HepG2 (cell line): ENCODE data around the gene ACER2. TPM values are rescaled to one million over a fixed set of nuclear protein-coding genes. Genes with fewer than 3 reads are reported as not detected.

Experiments used
- ATAC-seq: fragments of 200-7000 bp; cut with Tn5 transposase; 3 replicates; pipeline ENCODE4 v1.9.1; 2020; ENCODE audit warnings: mild to moderate bottlenecking, moderate library complexity
- BruUV-seq: library from RNA; stranded (reverse); fragments of 400-500 nt; replicated peaks from 2 replicates; lab custom pipeline; 2021; lab: Mats Ljungman, UMichigan
- CTCF ChIA-PET: fragments of 300-600 bp; formaldehyde crosslinking; extraction: SDS; loops from one replicate; lab custom pipeline; 2021; ENCODE audit warnings: low total read pairs, inconsistent platforms, low intra/inter-chr PET ratio; lab: Yijun Ruan, JAX
- POLR2A ChIA-PET: fragments of 350-600 bp; sonication (Branson Sonifier 250); formaldehyde crosslinking; loops from one replicate; lab custom pipeline; 2020; ENCODE audit warnings: antibody characterized with exemption, inconsistent platforms; lab: Yijun Ruan, JAX
- DNase-seq: peaks from one replicate; pipeline ENCODE4 v3.0.0-alpha.2; 2015; ENCODE audit warnings: low spot score
- FAIRE-seq: peaks from 3 replicates; lab custom pipeline; 2011; peaks lifted over from hg19 to GRCh38; lab: Jason Lieb, UNC
- H2AFZ ChIP-seq: one replicate; pipeline ENCODE4 v1.6.1; 2011; ENCODE audit warnings: low read length, inconsistent platforms
- H3K27ac ChIP-seq: fragments of 300-600 bp; 3 replicates; pipeline ENCODE4 v1.8.0; 2011; ENCODE audit warnings: mixed run types, mild to moderate bottlenecking, mixed read lengths, low read length, inconsistent platforms; ENCODE audit not compliant: insufficient read depth; ENCODE audit errors: extremely low read length
- H3K27me3 ChIP-seq, 2 experiments: fragments of 200-600 bp in 1 of 2; 2 replicates in 1 of 2; 3 replicates in 1 of 2; pipeline versions ENCODE4 v1.6.0 to v1.8.0; 2011; ENCODE audit warnings: low read length in 2 of 2, mild to moderate bottlenecking in 2 of 2, moderate library complexity in 2 of 2, inconsistent platforms in 1 of 2; ENCODE audit not compliant: insufficient read depth in 2 of 2, control insufficient read depth in 1 of 2
- H3K36me3 ChIP-seq, 2 experiments: fragments of 200-600 bp in 1 of 2; replicated peaks in 1 of 2; 2 replicates in 1 of 2; 3 replicates in 1 of 2; pipeline versions ENCODE4 v1.5.1 to v1.8.0; 2011; ENCODE audit warnings: low read length in 2 of 2, inconsistent platforms in 1 of 2; ENCODE audit not compliant: insufficient read depth in 2 of 2, control insufficient read depth in 1 of 2
- H3K4me1 ChIP-seq: 2 replicates; pipeline ENCODE4 v1.5.1; 2012; ENCODE audit warnings: low read length, inconsistent platforms; ENCODE audit not compliant: insufficient read depth
- H3K4me2 ChIP-seq: 2 replicates; pipeline ENCODE4 v1.6.0; 2011; ENCODE audit warnings: low read depth, low read length, inconsistent platforms
- H3K4me3 ChIP-seq, 3 experiments: fragments of 200-600 bp in 1 of 3; sonication (generic), shearing (Covaris generic) in 1 of 3; replicated peaks in 1 of 3; 2 replicates each; pipeline ENCODE4 v1.5.1; 2011 to 2016; ENCODE audit warnings: low read length in 3 of 3, inconsistent platforms in 2 of 3, low read depth in 2 of 3, mild to moderate bottlenecking in 2 of 3, control low read depth in 1 of 3, mixed read lengths in 1 of 3; ENCODE audit not compliant: insufficient read depth in 1 of 3
- H3K79me2 ChIP-seq: one replicate; pipeline ENCODE4 v1.6.1; 2011; ENCODE audit warnings: low read length, inconsistent platforms; ENCODE audit not compliant: insufficient read depth
- H3K9ac ChIP-seq: 2 replicates; pipeline ENCODE4 v1.6.0; 2011; ENCODE audit warnings: mild to moderate bottlenecking, low read depth, low read length, inconsistent platforms; ENCODE audit not compliant: insufficient read depth
- H3K9me3 ChIP-seq: 2 replicates; pipeline ENCODE4 v1.5.1; 2012; ENCODE audit warnings: mild to moderate bottlenecking, low read length
- H4K20me1 ChIP-seq: 2 replicates; pipeline ENCODE4 v1.6.0; 2011; ENCODE audit warnings: inconsistent platforms, mild to moderate bottlenecking, low read length, moderate library complexity; ENCODE audit not compliant: insufficient read depth
- AHDC1 ChIP-seq: sonication (generic); formaldehyde crosslinking; IDR thresholded peaks from 2 replicates; pipeline ENCODE4 v1.5.1; 2020; ENCODE audit warnings: mild to moderate bottlenecking, missing genetic modification reagents, borderline replicate concordance
- ATF4 ChIP-seq, 2 experiments: fragments of 450-650 bp in 1 of 2; sonication (generic) in 1 of 2; formaldehyde crosslinking; IDR thresholded peaks; 2 replicates each; pipeline versions ENCODE4 v1.5.0 to v1.8.0; 2020 to 2022; ENCODE audit warnings: mild to moderate bottlenecking in 1 of 2, missing genetic modification reagents in 1 of 2
- E2F1 ChIP-seq: sonication (generic); formaldehyde crosslinking; IDR thresholded peaks from 2 replicates; pipeline ENCODE4 v1.5.0; 2020; ENCODE audit warnings: missing genetic modification reagents
- FOSL1 ChIP-seq: sonication (generic); formaldehyde crosslinking; IDR thresholded peaks from 2 replicates; pipeline ENCODE4 v1.9.0; 2021; ENCODE audit warnings: missing genetic modification reagents, borderline replicate concordance
- HOXA3 ChIP-seq: sonication (generic); formaldehyde crosslinking; IDR thresholded peaks from 2 replicates; pipeline ENCODE4 v1.5.0; 2020; ENCODE audit warnings: missing genetic modification reagents
- MEF2D ChIP-seq: sonication (generic); formaldehyde crosslinking; IDR thresholded peaks from 2 replicates; pipeline ENCODE4 v1.5.1; 2020; ENCODE audit warnings: mild to moderate bottlenecking, missing genetic modification reagents
- NCOA5 ChIP-seq: sonication (generic); formaldehyde crosslinking; IDR thresholded peaks from 2 replicates; pipeline ENCODE4 v1.4.0; 2020; ENCODE audit warnings: missing genetic modification reagents
- RARA ChIP-seq: IDR thresholded peaks from 2 replicates; pipeline ENCODE4 v1.6.1; 2016; ENCODE audit warnings: missing genetic modification reagents, missing compliant biosample characterization
- RXRA ChIP-seq: sonication (generic); formaldehyde crosslinking; IDR thresholded peaks from 2 replicates; pipeline ENCODE4 v1.5.1; 2020; ENCODE audit warnings: missing genetic modification reagents
- TEAD3 ChIP-seq: optimal IDR thresholded peaks from 2 replicates; pipeline ENCODE3; 2016; ENCODE audit warnings: borderline replicate concordance
- ZC3H4 ChIP-seq: sonication (generic); formaldehyde crosslinking; IDR thresholded peaks from 2 replicates; pipeline ENCODE4 v1.4.0; 2020; ENCODE audit warnings: missing genetic modification reagents, borderline replicate concordance
- ZEB1 ChIP-seq: IDR thresholded peaks from 2 replicates; pipeline ENCODE4 v1.6.1; 2012; ENCODE audit warnings: mild to moderate bottlenecking, low read depth, inconsistent platforms; ENCODE audit not compliant: insufficient replicate concordance
- ZNF10 ChIP-seq: sonication (generic); formaldehyde crosslinking; IDR thresholded peaks from 2 replicates; pipeline ENCODE4 v1.4.0; 2020; ENCODE audit warnings: mild to moderate bottlenecking, low read depth, missing genetic modification reagents, borderline replicate concordance
- ZNF138 ChIP-seq: sonication (generic); formaldehyde crosslinking; IDR thresholded peaks from 2 replicates; pipeline ENCODE4 v1.5.0; 2020; ENCODE audit warnings: mild to moderate bottlenecking, low read depth, missing genetic modification reagents
- ZNF276 ChIP-seq: sonication (generic); formaldehyde crosslinking; IDR thresholded peaks from 2 replicates; pipeline ENCODE4 v1.4.0; 2020; ENCODE audit warnings: mild to moderate bottlenecking, low read depth, missing genetic modification reagents
- ZNF563 ChIP-seq: sonication (generic); formaldehyde crosslinking; IDR thresholded peaks from 2 replicates; pipeline ENCODE4 v1.8.0; 2022; ENCODE audit warnings: mild to moderate bottlenecking, moderate library complexity, missing genetic modification reagents
- WGBS: methylation state at CpG from one replicate; pipeline ENCODE4 v1.1.6; 2017; ENCODE audit warnings: low lambda C conversion rate; 5-methylcytosine and 5-hydroxymethylcytosine counted together
- in situ Hi-C: cut with HindIII; loops from 2 replicates; pipeline ENCODE4 v1.10.0; 2017; ENCODE audit warnings: low pct_unique_long_range_greater_than_20kb; ENCODE audit not compliant: extremely low pct_ligation_motif_present
- intact Hi-C: fragments of 100-400 bp; cut with micrococcal nuclease; formaldehyde crosslinking; loops from one replicate; pipeline ENCODE4 v1.10.0; 2022; ENCODE audit not compliant: unreplicated experiment
- polyA plus RNA-seq, 8 experiments: library from polyadenylated mRNA; depleted of rRNA in 3 of 8; stranded (reverse) in 7 of 8; unstranded in 1 of 8; fragments of >200 nt; fragmentation: Illumina TruSeq in 4 of 8; extraction: Trizol in 4 of 8; gene quantifications; 2 replicates each; pipeline versions ENCODE4 v1.2.1 to v1.2.3, GENCODE V29; 2011 to 2016; ENCODE audit warnings: low read depth in 4 of 8, missing spikeins in 1 of 8, mixed read lengths in 1 of 8; ENCODE audit not compliant: insufficient read depth in 1 of 8
- total RNA-seq, 5 experiments: library from RNA; depleted of rRNA; stranded (reverse); fragments of >200 nt; fragmentation: Illumina TruSeq; extraction: Trizol; gene quantifications; 2 replicates each; pipeline ENCODE4 v1.2.3, GENCODE V29; 2016; ENCODE audit warnings: low read depth in 1 of 5

Gene ACER2
- total and polyA plus RNA-seq, 2 of the 13 experiments (the other 11 are each of a cell fraction or from before 2014, with no cell fraction given) = 1.9 to 3.4 TPM

- H3K4me3 ChIP-seq = no peak overlapping the region
- intact Hi-C loops (no loop called here), in situ Hi-C loops (no loop called here)
- H3K4me1 ChIP-seq = peaks cover 15% of the 10 kb centered on the region
- no peaks in the 10 kb centered on the region for H3K27me3 ChIP-seq
- H2AFZ ChIP-seq = no peak overlapping the region
- no peak overlapping the region for H3K27ac ChIP-seq
- H3K9me3 ChIP-seq = no peaks in the 10 kb centered on the region
- H3K79me2 ChIP-seq = no peaks in the 10 kb centered on the region
- ATAC-seq (peak; percentile 83), FAIRE-seq (no peak), DNase-seq (peak; percentile 44)
- 0% methylated on average over 1 of the region's 1 CpG for WGBS
- POLR2A ChIA-PET = interaction anchor here (0.7 kb wide), 1 partner anchor 167 kb away, joined by 3 read pairs; the partner anchor contains the start of gene DENND4C
- H4K20me1 ChIP-seq = no peaks in the 10 kb centered on the region
- peak overlapping the region; percentile 39 for H3K4me2 ChIP-seq
- no peak overlapping the region for H3K9ac ChIP-seq
- H3K36me3 ChIP-seq = no peaks in the 10 kb centered on the region
- CTCF ChIA-PET = no interaction called here
- BruUV-seq = no TSS peak
- TF ChIP-seq FOSL1 (CRISPR knock-in tag) (no peak), ZNF563 (CRISPR knock-in tag) (no peak), AHDC1 (CRISPR knock-in tag) (no peak), ZNF10 (CRISPR knock-in tag) (no peak), RARA (CRISPR knock-in tag) (peak; percentile 71), HOXA3 (CRISPR knock-in tag) (no peak), NCOA5 (CRISPR knock-in tag) (no peak), TEAD3 (peak; percentile 10), ZNF276 (CRISPR knock-in tag) (no peak), ATF4 (CRISPR knock-in tag; IDR thresholded peaks at IDR 0.05) (no peak), MEF2D (CRISPR knock-in tag) (no peak), E2F1 (CRISPR knock-in tag) (no peak), ZC3H4 (CRISPR knock-in tag) (no peak), ZEB1 (peak; percentile 50), ZNF138 (CRISPR knock-in tag) (no peak), RXRA (CRISPR knock-in tag) (peak; percentile 26; the same call in 1 of the 2 replicates)
Observed at GRCh38 chr9:19397845-19398244, 11.0 kb upstream of the ACER2 start.
